NCI-H69 (cell line): Measurements from ENCODE around the gene XRN2.
"Not testable (repeated sequence)": the region's sequence is repeated elsewhere in the genome, so short reads cannot be mapped to it uniquely, and the experiment has no call there.

ENCODE experiments used
- DNase-seq: peaks from one replicate; lab custom pipeline; 2025; lab: John Stamatoyannopoulos, UW

The XRN2 gene

GRCh38 chr20:21352703-21353102 lies 49.6 kb downstream of the XRN2 start:
- DNase-seq = peak; percentile 21

- DNase-seq = no peak
Observed at GRCh38 chr20:21353236-21353635, 50.1 kb downstream of the XRN2 start.

GRCh38 chr20:21355981-21356380 lies 52.9 kb downstream of the XRN2 start:
- DNase-seq = no peak

- no peak for DNase-seq
Observed at GRCh38 chr20:21356386-21356785, 53.3 kb downstream of the XRN2 start.

- DNase-seq = peak; percentile 24
Observed at GRCh38 chr20:21357844-21358243, 54.7 kb downstream of the XRN2 start.

- peak; percentile 69 for DNase-seq
Observed at GRCh38 chr20:21358737-21359136, 55.6 kb downstream of the XRN2 start.

- DNase-seq = no peak
Observed at GRCh38 chr20:21360705-21361104, 57.6 kb downstream of the XRN2 start.

GRCh38 chr20:21361266-21361665 lies 58.1 kb downstream of the XRN2 start:
- DNase-seq = no peak

- no peak for DNase-seq
Observed at GRCh38 chr20:21364413-21364812, 61.3 kb downstream of the XRN2 start.

- no peak for DNase-seq
Observed at GRCh38 chr20:21365771-21366170, 62.6 kb downstream of the XRN2 start.

GRCh38 chr20:21366273-21366672 lies 63.1 kb downstream of the XRN2 start:
- DNase-seq = not testable (repeated sequence)

GRCh38 chr20:21368791-21369190 lies 65.7 kb downstream of the XRN2 start:
- DNase-seq = no peak

GRCh38 chr20:21371193-21371592 lies 68.1 kb downstream of the XRN2 start:
- peak; percentile 30 for DNase-seq

- DNase-seq = no peak
Observed at GRCh38 chr20:21372016-21372415, 68.9 kb downstream of the XRN2 start.

GRCh38 chr20:21373436-21373835 lies 70.3 kb downstream of the XRN2 start:
- DNase-seq = no peak

GRCh38 chr20:21376626-21377025 lies 73.5 kb downstream of the XRN2 start:
- no peak for DNase-seq

- no peak for DNase-seq
Observed at GRCh38 chr20:21377701-21378100, 74.6 kb downstream of the XRN2 start.

- DNase-seq = no peak
Observed at GRCh38 chr20:21378259-21378658, 75.1 kb downstream of the XRN2 start.

GRCh38 chr20:21380711-21381110 lies 77.6 kb downstream of the XRN2 start:
- no peak for DNase-seq

GRCh38 chr20:21381619-21382018 lies 78.5 kb downstream of the XRN2 start:
- DNase-seq = no peak

GRCh38 chr20:21384308-21384892 lies 81.3 kb downstream of the XRN2 start:
- DNase-seq = no peak

GRCh38 chr20:21386111-21386510 lies 83.0 kb downstream of the XRN2 start:
- DNase-seq = peak; percentile 79

GRCh38 chr20:21387528-21387927 lies 84.4 kb downstream of the XRN2 start:
- DNase-seq = peak; percentile 96

GRCh38 chr20:21388566-21388965 lies 85.4 kb downstream of the XRN2 start:
- DNase-seq = peak; percentile 86

- DNase-seq = no peak
Observed at GRCh38 chr20:21389368-21389767, 86.2 kb downstream of the XRN2 start.
